K562 (cell line): ENCODE results near the gene BNIP5. TPM values are rescaled to one million over a fixed set of nuclear protein-coding genes. Genes with fewer than 3 reads are reported as not detected.

Source experiments
- ATAC-seq: fragments of 200-7000 bp; cut with Tn5 transposase; 3 replicates; pipeline ENCODE4 v1.9.1; 2020; ENCODE audit warnings: moderate library complexity
- BruUV-seq: library from RNA; stranded (reverse); fragments of 400-500 nt; replicated peaks from 2 replicates; lab custom pipeline; 2021; lab: Mats Ljungman, UMichigan
- CTCF ChIA-PET: fragments of 300-600 bp; formaldehyde crosslinking; extraction: SDS; loops from one replicate; lab custom pipeline; 2021; ENCODE audit warnings: low intra/inter-chr PET ratio; lab: Yijun Ruan, JAX
- POLR2A ChIA-PET: fragments of 300-600, 350-650 bp; sonication (Branson Sonifier 250); formaldehyde crosslinking; extraction: SDS; loops from one replicate; lab custom pipeline; 2021; ENCODE audit warnings: antibody characterized with exemption, inconsistent platforms; lab: Yijun Ruan, JAX
- DNase-seq, 4 experiments: peaks; one replicate each; pipeline versions ENCODE4 v3.0.0 to v3.0.0-alpha.2; 2011 to 2018; ENCODE audit warnings: low spot score in 3 of 4, mixed read lengths in 3 of 4; ENCODE audit errors: extremely low read depth in 1 of 4
- FAIRE-seq: peaks from 2 replicates; lab custom pipeline; 2011; peaks lifted over from hg19 to GRCh38; lab: Jason Lieb, UNC
- H2AFZ ChIP-seq: 2 replicates; pipeline ENCODE4 v1.6.0; 2011; ENCODE audit warnings: low read depth, low read length, control low read depth, inconsistent platforms
- H3K27ac ChIP-seq: fragments of 200-600 bp; 3 replicates; pipeline ENCODE4 v1.8.0; 2011; ENCODE audit warnings: low read depth, mild to moderate bottlenecking, control low read depth, inconsistent platforms, low read length, moderate library complexity, mixed read lengths; ENCODE audit errors: extremely low read depth
- H3K27me3 ChIP-seq, 2 experiments: fragments of 300-600 bp in 1 of 2; 2 replicates in 1 of 2; 3 replicates in 1 of 2; pipeline versions ENCODE4 v1.6.0 to v1.8.0; 2011; ENCODE audit warnings: inconsistent platforms in 2 of 2, low read length in 2 of 2, mild to moderate bottlenecking in 1 of 2, mixed read lengths in 1 of 2, moderate library complexity in 1 of 2; ENCODE audit not compliant: control insufficient read depth in 2 of 2, insufficient read depth in 2 of 2
- H3K36me3 ChIP-seq: fragments of 300-600 bp; 3 replicates; pipeline ENCODE4 v1.8.0; 2011; ENCODE audit warnings: mild to moderate bottlenecking, low read length, inconsistent platforms; ENCODE audit not compliant: control insufficient read depth, insufficient read depth
- H3K4me1 ChIP-seq, 2 experiments: fragments of 200-600 bp in 1 of 2; replicated peaks in 1 of 2; 2 replicates in 1 of 2; 3 replicates in 1 of 2; pipeline versions ENCODE4 v1.5.1 to v1.8.0; 2011; ENCODE audit warnings: inconsistent platforms in 2 of 2, low read length in 2 of 2, mild to moderate bottlenecking in 1 of 2, mixed read lengths in 1 of 2, moderate library complexity in 1 of 2; ENCODE audit not compliant: control insufficient read depth in 2 of 2, insufficient read depth in 2 of 2
- H3K4me2 ChIP-seq: 2 replicates; pipeline ENCODE4 v1.6.1; 2011; ENCODE audit warnings: low read length, control low read depth, inconsistent platforms, mixed read lengths; ENCODE audit not compliant: insufficient read depth
- H3K4me3 ChIP-seq: fragments of 200-600 bp; sonication (generic), shearing (Covaris generic); 2 replicates; pipeline ENCODE4 v1.5.1; 2016; ENCODE audit warnings: control low read depth, inconsistent platforms
- H3K79me2 ChIP-seq: fragments of 200-600 bp; 3 replicates; pipeline ENCODE4 v1.8.0; 2011; ENCODE audit warnings: low read length, inconsistent platforms; ENCODE audit not compliant: control insufficient read depth, insufficient read depth
- H3K9ac ChIP-seq, 2 experiments: 2 replicates each; pipeline versions ENCODE4 v1.6.0 to v1.6.1; 2011; ENCODE audit warnings: low read depth in 2 of 2, low read length in 2 of 2, control low read depth in 1 of 2, inconsistent platforms in 1 of 2, mild to moderate bottlenecking in 1 of 2, mixed read lengths in 1 of 2; ENCODE audit not compliant: insufficient read depth in 1 of 2
- H3K9me1 ChIP-seq: one replicate; pipeline ENCODE4 v1.6.0; 2011; ENCODE audit warnings: inconsistent platforms, mild to moderate bottlenecking, low read length, moderate library complexity; ENCODE audit not compliant: control insufficient read depth, insufficient read depth
- H3K9me3 ChIP-seq: replicated peaks from 2 replicates; pipeline ENCODE4 v1.5.1; 2011; ENCODE audit warnings: low read depth, low read length, inconsistent platforms; ENCODE audit not compliant: control insufficient read depth, insufficient read depth
- H4K20me1 ChIP-seq: replicated peaks from 2 replicates; pipeline ENCODE4 v1.6.1; 2011; ENCODE audit warnings: low read length, inconsistent platforms, mixed read lengths; ENCODE audit not compliant: control insufficient read depth, insufficient read depth
- CEBPG ChIP-seq, 3 experiments: fragments of 200-800 bp in 1 of 3; sonication (Bioruptor generic) in 1 of 3; sonication (generic) in 1 of 3; formaldehyde crosslinking in 1 of 3; IDR thresholded peaks in 2 of 3; conservative IDR thresholded peaks in 1 of 3; 2 replicates each; pipeline versions ENCODE4 v1.6.1 to v1.8.0; 2016 to 2022; ENCODE audit warnings: missing compliant biosample characterization in 2 of 3, missing genetic modification characterization in 2 of 3, mild to moderate bottlenecking in 1 of 3, missing genetic modification reagents in 1 of 3
- CREB1 ChIP-seq, 2 experiments: sonication (generic) in 1 of 2; formaldehyde crosslinking in 1 of 2; IDR thresholded peaks; 2 replicates each; pipeline versions ENCODE4 v1.6.1 to v1.8.0; 2012 to 2022; ENCODE audit warnings: inconsistent platforms in 1 of 2, mild to moderate bottlenecking in 1 of 2, missing genetic modification reagents in 1 of 2, moderate library complexity in 1 of 2
- DIDO1 ChIP-seq: fragments of 450-650 bp; IDR thresholded peaks from 2 replicates; pipeline ENCODE4 v1.6.1; 2016; ENCODE audit warnings: low read depth, missing biosample characterization, missing genetic modification characterization
- FOXP1 ChIP-seq: sonication (generic); formaldehyde crosslinking; IDR thresholded peaks from 2 replicates; pipeline ENCODE4 v1.8.0; 2022; ENCODE audit warnings: mild to moderate bottlenecking, missing genetic modification reagents
- GABPB2 ChIP-seq: fragments of 250-450 bp; sonication (Bioruptor Pico); conservative IDR thresholded peaks from 2 replicates; pipeline ENCODE4 v1.5.1; 2021; ENCODE audit warnings: mild to moderate bottlenecking
- GTF2B ChIP-seq: IDR thresholded peaks from 2 replicates; pipeline ENCODE4 v1.6.1; 2011; ENCODE audit not compliant: insufficient read length; ENCODE audit errors: extremely low read depth
- HDAC2 ChIP-seq: fragments of 450-650 bp; IDR thresholded peaks from 2 replicates; pipeline ENCODE4 v1.6.1; 2016; ENCODE audit warnings: mild to moderate bottlenecking
- KDM5B ChIP-seq: fragments of 200-600 bp; sonication (generic); IDR thresholded peaks from 2 replicates; pipeline ENCODE4 v1.6.1; 2012; ENCODE audit warnings: low read depth, mild to moderate bottlenecking, moderate library complexity, low read length, control low read depth, inconsistent platforms; ENCODE audit not compliant: insufficient replicate concordance
- NR4A1 ChIP-seq, 2 experiments: fragments of 250-450 bp in 1 of 2; fragments of 450-650 bp in 1 of 2; sonication (Bioruptor Pico) in 1 of 2; IDR thresholded peaks; 2 replicates each; pipeline versions ENCODE4 v1.4.0 to v1.6.1; 2016 to 2020; ENCODE audit warnings: mild to moderate bottlenecking in 2 of 2, missing compliant biosample characterization in 1 of 2, missing genetic modification characterization in 1 of 2, moderate library complexity in 1 of 2
- POLR2G ChIP-seq: fragments of 200-400 bp; formaldehyde crosslinking; IDR thresholded peaks from 2 replicates; pipeline ENCODE4 v1.6.1; 2017; ENCODE audit warnings: low read depth, mild to moderate bottlenecking, antibody characterized with exemption, low read length, moderate library complexity
- PRDM10 ChIP-seq: fragments of 450-650 bp; IDR thresholded peaks from 2 replicates; pipeline ENCODE4 v1.6.1; 2018; ENCODE audit not compliant: partially characterized antibody
- RB1 ChIP-seq: fragments of 450-650 bp; IDR thresholded peaks from 2 replicates; pipeline ENCODE4 v1.6.1; 2017; ENCODE audit warnings: low read depth, mild to moderate bottlenecking
- SMC3 ChIP-seq: conservative IDR thresholded peaks from 2 replicates; pipeline ENCODE4 v1.6.1; 2011; ENCODE audit warnings: low read depth, low read length, improper control_type of control experiment; ENCODE audit not compliant: insufficient read depth
- SRSF9 ChIP-seq: fragments of 200-400 bp; formaldehyde crosslinking; IDR thresholded peaks from 2 replicates; pipeline ENCODE4 v1.6.1; 2017; ENCODE audit warnings: low read depth, low read length, borderline replicate concordance
- TSC22D4 ChIP-seq: fragments of 450-650 bp; IDR thresholded peaks from 2 replicates; pipeline ENCODE4 v1.6.1; 2016; ENCODE audit warnings: missing genetic modification characterization, missing biosample characterization, control low read depth
- ZNF134 ChIP-seq: fragments of 250-450 bp; sonication (Bioruptor Pico); conservative IDR thresholded peaks from 2 replicates; pipeline ENCODE4 v1.4.0; 2020
- ZNF551 ChIP-seq: fragments of 250-450 bp; sonication (Bioruptor Pico); IDR thresholded peaks from 2 replicates; pipeline ENCODE4 v1.5.0; 2021; ENCODE audit warnings: mild to moderate bottlenecking, moderate library complexity
- ZNF583 ChIP-seq: fragments of 250-450 bp; sonication (Bioruptor Pico); IDR thresholded peaks from 2 replicates; pipeline ENCODE4 v1.4.0; 2020
- WGBS: fragments of 100-300 bp; shearing (Covaris generic); methylation state at CpG from one replicate; pipeline ENCODE4 v1.1.6; 2016; ENCODE audit warnings: low coverage, mixed read lengths; ENCODE audit not compliant: insufficient coverage; ENCODE audit errors: missing lambda C conversion rate; 5-methylcytosine and 5-hydroxymethylcytosine counted together
- in situ Hi-C: fragments of 300-500 bp; cut with MboI; formaldehyde crosslinking; loops from 4 replicates; pipeline ENCODE4 v1.15.0; 2018; ENCODE audit warnings: inconsistent platforms, mixed read lengths
- intact Hi-C: fragments of 100-400 bp; cut with micrococcal nuclease; formaldehyde crosslinking; loops from 2 replicates; pipeline ENCODE4 v1.14.2; 2022
- polyA plus RNA-seq, 8 experiments: library from polyadenylated mRNA; depleted of rRNA in 4 of 8; stranded (reverse) in 5 of 8; unstranded in 3 of 8; fragments of >200 nt; fragmentation: Nextera tagmentation in 2 of 8; fragmentation: Illumina TruSeq in 1 of 8; extraction: Ambion mirVana in 2 of 8; extraction: Trizol in 1 of 8; gene quantifications; 2 replicates each; pipeline versions ENCODE4 v1.2.1 to v1.2.3, GENCODE V29; 2011 to 2014; ENCODE audit warnings: inconsistent platforms in 1 of 8, missing spikeins in 1 of 8
- total RNA-seq, 7 experiments: library from RNA; depleted of rRNA in 6 of 7; stranded (reverse); fragments of >200 nt in 6 of 7; fragmentation: Illumina TruSeq in 2 of 7; extraction: Trizol in 2 of 7; gene quantifications; 2 replicates each; pipeline versions ENCODE4 v1.2.1 to v1.2.3, GENCODE V29; 2011 to 2021; ENCODE audit warnings: low replicate concordance in 1 of 7

Gene BNIP5
- total and polyA plus RNA-seq, 9 of the 15 experiments (the other 6 are each of a cell fraction or from before 2014, with no cell fraction given), result not detected

DNA sequence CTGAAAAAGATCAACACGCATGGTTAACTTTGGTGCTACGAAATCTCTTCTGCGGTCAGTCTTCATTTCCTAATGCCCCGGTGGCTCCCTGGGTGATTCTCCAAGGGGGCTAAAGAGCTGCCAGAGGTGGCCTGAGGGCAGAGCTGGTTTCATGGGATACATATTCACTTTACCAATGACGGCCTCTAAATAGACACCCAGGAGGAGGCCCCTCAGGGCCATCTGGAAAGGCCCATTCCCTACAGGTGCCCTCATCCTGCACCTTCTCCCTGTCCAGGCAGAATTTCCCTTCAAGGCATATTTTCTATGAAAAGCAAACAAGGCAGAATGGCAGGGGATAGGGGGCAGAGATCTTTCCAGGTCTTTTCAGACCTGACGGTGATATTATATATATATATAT is 12.5 kb downstream of the BNIP5 start:
- WGBS, result 27% methylated on average over 6 of the region's 6 CpGs
- peaks cover 0 to 5% of the 10 kb centered on the region in 2 experiments; a peak in 1 of 5 replicates for H3K4me1 ChIP-seq
- H3K36me3 ChIP-seq, result no peaks in the 10 kb centered on the region
- H3K9ac ChIP-seq, result no peak overlapping the region
- no peaks in the 10 kb centered on the region for H3K79me2 ChIP-seq
- ChIA-PET POLR2A (interaction anchor here (1.1 to 2.0 kb wide), 2 partner anchors 14 to 17 kb away, joined by 3 to 7 read pairs; no protein-coding TSS in a partner anchor), CTCF (no interaction called here)
- no peak for ATAC-seq
- no peak overlapping the region for H3K4me2 ChIP-seq
- FAIRE-seq, result no peak
- H3K27me3 ChIP-seq, result peaks cover 32 to 86% of the 10 kb centered on the region in 2 experiments; a peak in 4 of 5 replicates
- no peak overlapping the region for H3K4me3 ChIP-seq
- DNase-seq, result no peak
- BruUV-seq, result no TSS peak
- TF ChIP-seq FOXP1 (CRISPR knock-in tag) (no peak), CREB1 (IDR thresholded peaks at IDR 0.05) (no peak), CREB1 (CRISPR knock-in tag; IDR thresholded peaks at IDR 0.05) (no peak), SRSF9 (no peak), GABPB2 (CRISPR knock-in tag) (no peak), ZNF551 (CRISPR knock-in tag) (no peak), ZNF583 (CRISPR knock-in tag) (no peak), PRDM10 (no peak), ZNF134 (CRISPR knock-in tag) (no peak), RB1 (no peak), POLR2G (no peak), GTF2B (no peak), HDAC2 (no peak), KDM5B (no peak), TSC22D4 (tag) (no peak), SMC3 (no peak), CEBPG (CRISPR knock-in tag; IDR thresholded peaks at IDR 0.05) (no peak), CEBPG (tag; conservative IDR thresholded peaks at IDR 0.05 in 1 of 2, IDR thresholded peaks at IDR 0.05 in 1 of 2) (no peak), DIDO1 (tag) (no peak), NR4A1 (CRISPR knock-in tag; IDR thresholded peaks at IDR 0.05) (no peak), NR4A1 (tag; IDR thresholded peaks at IDR 0.05) (no peak)
- H2AFZ ChIP-seq, result no peak overlapping the region
- no peaks in the 10 kb centered on the region for H3K9me1 ChIP-seq
- in situ Hi-C loops (no loop called here), intact Hi-C loops (no loop called here)
- no peaks in the 10 kb centered on the region; the same call in 1 of the 2 replicates for H4K20me1 ChIP-seq
- no peaks in the 10 kb centered on the region for H3K9me3 ChIP-seq
- H3K27ac ChIP-seq, result no peak overlapping the region
